Measurements from ENCODE around the gene OCLN. TPM values are rescaled to one million over a fixed set of nuclear protein-coding genes. Genes with fewer than 3 reads are reported as not detected.

Gene OCLN
- total and polyA plus RNA-seq, 4 donors: 9.9 to 53.9 (median 19.0) TPM

GRCh38 chr5:69519285-69519684, 26.7 kb downstream of the OCLN start:
- H3K4me3 ChIP-seq (ENCODE audit: low read depth in 1 of 3, low read length in 3 of 3): no peak overlapping the region
- 54% methylated on average over 2 of the region's 2 CpGs for WGBS
- TF ChIP-seq HNF4A (conservative IDR thresholded peaks at IDR 0.05): no peak
- TF ChIP-seq ZBTB33 (IDR thresholded peaks at IDR 0.05): no peak
- H3K9ac ChIP-seq (ENCODE audit: low read depth in 1 of 2, low read length in 2 of 2): peak overlapping the region in 1 of 2 donors; percentile 48
- no peaks in the 10 kb centered on the region for H3K27me3 ChIP-seq (ENCODE audit: control insufficient read depth in 4 of 4, insufficient read depth in 4 of 4, low read length in 3 of 4)
- peak overlapping the region; percentile 71 to 87 for H3K27ac ChIP-seq (ENCODE audit: low read depth in 1 of 2, low read length in 2 of 2)
- no peak for DNase-seq (ENCODE audit: low spot score)
- peaks cover 3 to 29% (median 24%) of the 10 kb centered on the region in 4 donors for H3K4me1 ChIP-seq (ENCODE audit: control insufficient read depth in 4 of 4, insufficient read depth in 4 of 4, low read length in 3 of 4)
- H3K36me3 ChIP-seq (ENCODE audit: control insufficient read depth in 4 of 4, insufficient read depth in 3 of 4, low read depth in 1 of 4, low read length in 3 of 4): peaks cover 0 to 8% (median 0%) of the 10 kb centered on the region in 4 donors
- H3K9me3 ChIP-seq (ENCODE audit: control insufficient read depth in 4 of 4, low read length in 3 of 4): no peaks in the 10 kb centered on the region

- no peaks in the 10 kb centered on the region for H3K27me3 ChIP-seq (ENCODE audit: control insufficient read depth in 4 of 4, insufficient read depth in 4 of 4, low read length in 3 of 4)
- no peak overlapping the region for H3K9ac ChIP-seq (ENCODE audit: low read depth in 1 of 2, low read length in 2 of 2)
- DNase-seq (ENCODE audit: low spot score): no peak
- no peaks in the 10 kb centered on the region for H3K9me3 ChIP-seq (ENCODE audit: control insufficient read depth in 4 of 4, low read length in 3 of 4)
- H3K4me1 ChIP-seq (ENCODE audit: control insufficient read depth in 4 of 4, insufficient read depth in 4 of 4, low read length in 3 of 4): peaks cover 0 to 25% (median 22%) of the 10 kb centered on the region in 4 donors
- H3K4me3 ChIP-seq (ENCODE audit: low read depth in 1 of 3, low read length in 3 of 3): no peak overlapping the region
- no peak for TF ChIP-seq RAD21 (IDR thresholded peaks at IDR 0.05)
- TF ChIP-seq HNF4A (conservative IDR thresholded peaks at IDR 0.05): no peak
- TF ChIP-seq TAF1 (conservative IDR thresholded peaks at IDR 0.05): no peak
- no peak for TF ChIP-seq SP1 (IDR thresholded peaks at IDR 0.05)
- no peak for TF ChIP-seq CTCF (IDR thresholded peaks at IDR 0.05; ENCODE audit: low read depth, low read length, missing input control)
- no peak for TF ChIP-seq NR2F2 (IDR thresholded peaks at IDR 0.05)
- TF ChIP-seq MAX (IDR thresholded peaks at IDR 0.05): no peak
- TF ChIP-seq JUND (IDR thresholded peaks at IDR 0.05): no peak
- TF ChIP-seq FOXA1 (IDR thresholded peaks at IDR 0.05): no peak
- no peak for TF ChIP-seq YY1 (IDR thresholded peaks at IDR 0.05)
- TF ChIP-seq RXRA (IDR thresholded peaks at IDR 0.05): no peak
- TF ChIP-seq EGR1 (IDR thresholded peaks at IDR 0.05; ENCODE audit: low read depth in 2 of 2): no peak
- TF ChIP-seq FOXA2 (IDR thresholded peaks at IDR 0.05): no peak
- no peak for TF ChIP-seq ZBTB33 (IDR thresholded peaks at IDR 0.05)
- no peak for TF ChIP-seq HNF4G (IDR thresholded peaks at IDR 0.05)
- no peak for TF ChIP-seq GABPA (IDR thresholded peaks at IDR 0.05 in 1 of 2, conservative IDR thresholded peaks at IDR 0.05 in 1 of 2)
- no peak for TF ChIP-seq ATF3 (IDR thresholded peaks at IDR 0.05)
- H3K36me3 ChIP-seq (ENCODE audit: control insufficient read depth in 4 of 4, insufficient read depth in 3 of 4, low read depth in 1 of 4, low read length in 3 of 4): peaks cover 0 to 15% (median 6%) of the 10 kb centered on the region in 4 donors
- WGBS: 80% methylated on average over 3 of the region's 3 CpGs
- H3K27ac ChIP-seq (ENCODE audit: low read depth in 1 of 2, low read length in 2 of 2): no peak overlapping the region
Observed at GRCh38 chr5:69522035-69522434, 29.4 kb downstream of the OCLN start.
